Measurements from ENCODE around the gene NUBPL. TPM values are rescaled to one million over a fixed set of nuclear protein-coding genes. Genes with fewer than 3 reads are reported as not detected.
"Not testable (repeated sequence)": the region's sequence is repeated elsewhere in the genome, so short reads cannot be mapped to it uniquely, and the experiment has no call there.

The NUBPL gene
- total RNA-seq, 2 donors from 2014 or later, result 9.2 to 30.0 TPM

DNA sequence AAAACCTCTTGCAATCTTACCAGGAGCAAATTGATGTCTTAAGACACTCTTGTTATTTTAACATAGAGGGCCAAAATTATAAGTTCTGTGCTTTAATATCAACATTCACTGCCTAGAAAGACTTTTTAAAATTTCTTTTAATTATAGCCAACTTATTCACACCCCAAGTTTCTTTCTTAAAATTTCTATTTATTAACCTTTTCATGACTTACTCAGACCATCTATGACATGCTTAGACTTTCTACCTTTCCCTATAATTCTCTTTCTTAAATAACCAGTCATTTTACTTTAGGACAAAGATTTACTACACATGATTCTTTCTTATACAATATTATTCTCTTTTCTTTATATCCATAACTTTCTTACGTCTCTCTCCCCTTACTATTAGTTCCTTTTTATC lies 220.4 kb downstream of the NUBPL start:
- Histone ChIP-seq H3K4me3 (no peak overlapping the region), H3K4me1 (ENCODE audit: control insufficient read depth in 1 of 2, low read depth in 2 of 2) (no peaks in the 10 kb centered on the region), H3K36me3 (no peaks in the 10 kb centered on the region), H3K27ac (no peak overlapping the region), H3K9me3 (no peaks in the 10 kb centered on the region), H3K27me3 (replicated peaks; ENCODE audit: insufficient read depth) (no peaks in the 10 kb centered on the region)
- DNase-seq (ENCODE audit: low spot score) (no peak), ATAC-seq (ENCODE audit: insufficient number of reproducible peaks, low FRiP score, low read depth) (no peak)
- TF ChIP-seq, protein P1, sequence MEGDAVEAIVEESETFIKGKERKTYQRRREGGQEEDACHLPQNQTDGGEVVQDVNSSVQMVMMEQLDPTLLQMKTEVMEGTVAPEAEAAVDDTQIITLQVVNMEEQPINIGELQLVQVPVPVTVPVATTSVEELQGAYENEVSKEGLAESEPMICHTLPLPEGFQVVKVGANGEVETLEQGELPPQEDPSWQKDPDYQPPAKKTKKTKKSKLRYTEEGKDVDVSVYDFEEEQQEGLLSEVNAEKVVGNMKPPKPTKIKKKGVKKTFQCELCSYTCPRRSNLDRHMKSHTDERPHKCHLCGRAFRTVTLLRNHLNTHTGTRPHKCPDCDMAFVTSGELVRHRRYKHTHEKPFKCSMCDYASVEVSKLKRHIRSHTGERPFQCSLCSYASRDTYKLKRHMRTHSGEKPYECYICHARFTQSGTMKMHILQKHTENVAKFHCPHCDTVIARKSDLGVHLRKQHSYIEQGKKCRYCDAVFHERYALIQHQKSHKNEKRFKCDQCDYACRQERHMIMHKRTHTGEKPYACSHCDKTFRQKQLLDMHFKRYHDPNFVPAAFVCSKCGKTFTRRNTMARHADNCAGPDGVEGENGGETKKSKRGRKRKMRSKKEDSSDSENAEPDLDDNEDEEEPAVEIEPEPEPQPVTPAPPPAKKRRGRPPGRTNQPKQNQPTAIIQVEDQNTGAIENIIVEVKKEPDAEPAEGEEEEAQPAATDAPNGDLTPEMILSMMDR (IDR thresholded peaks at IDR 0.05), result no peak

DNA sequence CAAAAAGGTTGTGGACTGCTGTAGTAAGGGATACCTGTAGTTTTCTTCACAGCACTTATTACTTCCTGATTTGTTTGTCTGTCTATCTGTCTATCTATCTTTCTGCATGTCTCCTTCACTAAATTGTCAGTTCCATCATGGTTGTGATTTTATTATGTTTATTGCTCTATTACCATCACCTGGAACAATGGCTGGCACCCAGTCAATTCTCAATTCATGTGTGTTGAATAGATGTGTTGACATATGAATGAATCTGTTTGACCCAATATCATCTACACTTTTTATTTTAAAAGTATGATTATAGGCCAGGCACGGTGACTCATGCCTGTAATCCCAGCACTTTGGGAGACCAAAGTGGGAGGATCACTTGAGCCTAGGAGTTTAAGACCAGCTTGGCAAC lies 224.4 kb downstream of the NUBPL start:
- Histone ChIP-seq H3K27ac (no peak overlapping the region), H3K27me3 (replicated peaks; ENCODE audit: insufficient read depth) (no peaks in the 10 kb centered on the region), H3K4me3 (no peak overlapping the region), H3K36me3 (no peaks in the 10 kb centered on the region), H3K9me3 (no peaks in the 10 kb centered on the region), H3K4me1 (ENCODE audit: control insufficient read depth in 1 of 2, low read depth in 2 of 2) (no peaks in the 10 kb centered on the region)
- DNase-seq (ENCODE audit: low spot score), result no peak
- ATAC-seq (ENCODE audit: insufficient number of reproducible peaks, low FRiP score, low read depth), result no peak
- TF ChIP-seq, protein P1 (IDR thresholded peaks at IDR 0.05), result no peak

DNA sequence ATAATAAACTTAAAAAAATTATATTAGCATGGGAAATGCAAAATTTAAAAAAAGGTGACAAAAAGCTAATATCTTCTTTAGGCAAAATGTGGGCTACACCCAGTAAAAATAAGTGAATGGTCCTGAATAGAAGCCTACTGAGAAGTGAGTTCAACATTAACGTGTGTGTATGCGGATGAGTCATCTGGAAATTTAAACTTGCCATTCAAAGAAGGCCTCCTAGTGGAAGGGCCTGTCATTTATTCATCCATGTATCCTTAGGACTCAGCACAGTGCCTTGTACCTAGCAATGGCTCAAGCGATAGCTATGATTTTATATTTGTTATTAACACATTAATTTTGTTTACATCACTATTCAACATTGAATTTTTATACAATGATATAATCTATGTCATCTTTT lies 226.2 kb downstream of the NUBPL start:
- Histone ChIP-seq H3K27me3 (replicated peaks; ENCODE audit: insufficient read depth) (no peaks in the 10 kb centered on the region), H3K36me3 (no peaks in the 10 kb centered on the region), H3K4me1 (ENCODE audit: control insufficient read depth in 1 of 2, low read depth in 2 of 2) (no peaks in the 10 kb centered on the region), H3K27ac (no peak overlapping the region), H3K4me3 (no peak overlapping the region), H3K9me3 (no peaks in the 10 kb centered on the region)
- ATAC-seq (ENCODE audit: insufficient number of reproducible peaks, low FRiP score, low read depth) (no peak), DNase-seq (ENCODE audit: low spot score) (no peak)
- TF ChIP-seq, protein P1 (IDR thresholded peaks at IDR 0.05), result no peak

DNA sequence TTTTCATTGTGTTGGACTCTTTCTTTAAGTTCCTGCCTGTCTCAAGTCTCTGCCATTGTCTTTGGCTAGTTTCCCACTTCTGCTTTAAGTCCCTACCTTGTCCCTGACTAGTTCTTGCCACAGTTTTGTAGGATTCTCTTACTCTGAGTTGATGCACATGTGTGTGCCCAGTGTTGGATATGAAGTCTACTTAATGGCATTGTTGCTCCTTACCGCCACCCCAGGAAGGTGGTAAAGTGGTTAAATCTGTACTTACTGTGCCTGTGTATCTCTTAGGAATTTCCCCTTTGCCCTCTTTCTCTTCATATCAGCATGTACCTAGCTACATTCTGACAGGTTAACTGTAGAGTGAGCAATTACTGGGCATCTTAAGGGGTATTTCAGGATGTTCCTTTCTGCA lies 227.1 kb downstream of the NUBPL start:
- no peaks in the 10 kb centered on the region for H3K27me3 ChIP-seq (replicated peaks; ENCODE audit: insufficient read depth)
- TF ChIP-seq, protein P1 (IDR thresholded peaks at IDR 0.05), result no peak
- ATAC-seq (ENCODE audit: insufficient number of reproducible peaks, low FRiP score, low read depth) (no peak), DNase-seq (ENCODE audit: low spot score) (no peak)
- no peaks in the 10 kb centered on the region for H3K36me3 ChIP-seq
- H3K9me3 ChIP-seq, result no peaks in the 10 kb centered on the region
- H3K4me3 ChIP-seq, result no peak overlapping the region
- no peak overlapping the region for H3K27ac ChIP-seq
- H3K4me1 ChIP-seq (ENCODE audit: control insufficient read depth in 1 of 2, low read depth in 2 of 2), result no peaks in the 10 kb centered on the region

DNA sequence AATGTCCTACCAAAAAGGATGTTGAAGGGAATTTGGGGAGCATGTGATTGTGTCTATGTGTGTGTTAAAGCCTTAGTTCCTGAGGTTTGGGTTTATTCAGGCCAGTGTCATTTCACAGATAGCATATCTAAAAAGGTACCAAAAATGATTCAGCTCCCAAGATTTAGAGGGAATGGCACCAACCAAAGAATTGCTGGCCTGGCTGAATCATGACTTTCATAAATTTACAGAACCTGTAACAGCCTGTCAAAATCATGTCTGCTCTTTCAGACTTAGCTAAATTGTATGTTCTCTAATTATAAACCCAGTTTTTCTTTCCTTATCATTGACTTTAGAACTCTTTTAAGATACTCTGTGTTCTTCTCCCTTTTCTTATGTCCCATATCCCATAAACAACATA lies 231.5 kb downstream of the NUBPL start:
- H3K36me3 ChIP-seq, result no peaks in the 10 kb centered on the region
- no peak overlapping the region for H3K4me3 ChIP-seq
- H3K9me3 ChIP-seq, result no peaks in the 10 kb centered on the region
- H3K27me3 ChIP-seq (replicated peaks; ENCODE audit: insufficient read depth), result no peaks in the 10 kb centered on the region
- no peak for DNase-seq (ENCODE audit: low spot score)
- H3K27ac ChIP-seq, result no peak overlapping the region
- ATAC-seq (ENCODE audit: insufficient number of reproducible peaks, low FRiP score, low read depth), result no peak
- no peaks in the 10 kb centered on the region for H3K4me1 ChIP-seq (ENCODE audit: control insufficient read depth in 1 of 2, low read depth in 2 of 2)
- TF ChIP-seq, protein P1 (IDR thresholded peaks at IDR 0.05), result no peak

DNA sequence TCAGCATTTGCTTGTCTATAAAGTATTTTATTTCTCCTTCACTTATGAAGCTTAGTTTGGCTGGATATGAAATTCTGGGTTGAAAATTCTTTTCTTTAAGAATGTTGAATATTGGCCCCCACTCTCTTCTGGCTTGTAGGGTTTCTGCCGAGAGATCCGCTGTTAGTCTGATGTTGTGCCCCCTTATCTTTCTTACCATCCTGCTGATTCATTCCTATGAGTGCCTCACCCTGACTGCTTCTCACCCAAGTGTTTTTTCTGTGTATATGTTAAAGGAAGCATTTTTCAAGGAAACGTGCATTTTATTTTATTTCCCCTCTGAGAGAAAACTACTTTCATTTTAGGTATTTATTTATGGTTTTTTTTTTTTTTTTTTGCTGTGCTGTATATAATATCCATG lies 236.7 kb downstream of the NUBPL start:
- H3K4me3 ChIP-seq; H3K27me3 ChIP-seq (replicated peaks; ENCODE audit: insufficient read depth); H3K27ac ChIP-seq; ATAC-seq (ENCODE audit: insufficient number of reproducible peaks, low FRiP score, low read depth); H3K4me1 ChIP-seq (ENCODE audit: control insufficient read depth in 1 of 2, low read depth in 2 of 2); H3K9me3 ChIP-seq; DNase-seq (ENCODE audit: low spot score); H3K36me3 ChIP-seq: not testable (repeated sequence)

Measured in thoracic aorta (tissue), 2 donors.